GM12865 (cell line): Measurements from ENCODE around the gene HIP1R.

Source experiments
- DNase-seq: peaks from one replicate; pipeline ENCODE4 v3.0.0; 2010; ENCODE audit warnings: low read depth
- H3K4me3 ChIP-seq: 2 replicates; pipeline ENCODE4 v1.5.1; 2011; ENCODE audit warnings: mild to moderate bottlenecking, low read depth, low read length, control low read depth
- TF ChIP-seq, protein P1 (sequence below): IDR thresholded peaks from 2 replicates; pipeline ENCODE4 v1.5.1; 2011; ENCODE audit warnings: low read length, control low read depth, low read depth, inconsistent platforms; ENCODE audit not compliant: insufficient read depth; ENCODE audit errors: missing control alignments

Gene HIP1R

DNA sequence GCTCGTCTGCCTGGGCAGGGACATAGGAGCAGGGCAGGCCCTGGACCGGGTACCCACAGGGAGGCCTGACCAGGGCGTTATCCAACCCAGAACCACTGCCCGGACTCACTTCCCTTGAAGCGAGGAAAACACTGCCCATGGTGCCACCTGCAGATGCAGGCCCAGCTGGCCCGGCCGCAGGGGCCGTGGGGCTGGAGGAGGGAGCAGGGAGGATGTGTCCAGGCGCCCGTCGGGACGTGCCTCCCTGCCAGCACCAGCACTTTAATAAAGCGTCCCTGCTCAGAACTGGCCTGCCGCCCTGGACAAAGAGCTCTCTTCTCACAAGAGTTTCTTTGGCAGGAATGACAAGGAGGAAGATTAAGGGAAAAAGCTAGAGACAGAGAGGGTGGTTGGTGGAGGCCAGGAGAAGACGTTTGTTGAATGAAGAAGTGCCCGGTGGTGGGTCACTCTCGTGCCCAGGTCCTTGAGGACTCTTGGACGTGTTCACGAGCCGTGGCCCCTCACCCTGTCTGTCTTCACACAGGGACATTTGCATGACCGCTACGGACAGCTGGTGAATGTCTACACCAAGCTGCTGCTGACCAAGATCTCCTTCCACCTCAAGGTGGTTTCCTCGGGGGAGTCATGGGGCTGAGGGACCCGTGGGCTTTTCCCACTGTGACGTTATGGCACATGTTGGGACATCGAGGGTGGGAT, 14.2 kb downstream of the HIP1R start:
- DNase-seq: no peak
- TF ChIP-seq, protein P1, sequence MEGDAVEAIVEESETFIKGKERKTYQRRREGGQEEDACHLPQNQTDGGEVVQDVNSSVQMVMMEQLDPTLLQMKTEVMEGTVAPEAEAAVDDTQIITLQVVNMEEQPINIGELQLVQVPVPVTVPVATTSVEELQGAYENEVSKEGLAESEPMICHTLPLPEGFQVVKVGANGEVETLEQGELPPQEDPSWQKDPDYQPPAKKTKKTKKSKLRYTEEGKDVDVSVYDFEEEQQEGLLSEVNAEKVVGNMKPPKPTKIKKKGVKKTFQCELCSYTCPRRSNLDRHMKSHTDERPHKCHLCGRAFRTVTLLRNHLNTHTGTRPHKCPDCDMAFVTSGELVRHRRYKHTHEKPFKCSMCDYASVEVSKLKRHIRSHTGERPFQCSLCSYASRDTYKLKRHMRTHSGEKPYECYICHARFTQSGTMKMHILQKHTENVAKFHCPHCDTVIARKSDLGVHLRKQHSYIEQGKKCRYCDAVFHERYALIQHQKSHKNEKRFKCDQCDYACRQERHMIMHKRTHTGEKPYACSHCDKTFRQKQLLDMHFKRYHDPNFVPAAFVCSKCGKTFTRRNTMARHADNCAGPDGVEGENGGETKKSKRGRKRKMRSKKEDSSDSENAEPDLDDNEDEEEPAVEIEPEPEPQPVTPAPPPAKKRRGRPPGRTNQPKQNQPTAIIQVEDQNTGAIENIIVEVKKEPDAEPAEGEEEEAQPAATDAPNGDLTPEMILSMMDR: no peak
- no peak overlapping the region for H3K4me3 ChIP-seq

DNA sequence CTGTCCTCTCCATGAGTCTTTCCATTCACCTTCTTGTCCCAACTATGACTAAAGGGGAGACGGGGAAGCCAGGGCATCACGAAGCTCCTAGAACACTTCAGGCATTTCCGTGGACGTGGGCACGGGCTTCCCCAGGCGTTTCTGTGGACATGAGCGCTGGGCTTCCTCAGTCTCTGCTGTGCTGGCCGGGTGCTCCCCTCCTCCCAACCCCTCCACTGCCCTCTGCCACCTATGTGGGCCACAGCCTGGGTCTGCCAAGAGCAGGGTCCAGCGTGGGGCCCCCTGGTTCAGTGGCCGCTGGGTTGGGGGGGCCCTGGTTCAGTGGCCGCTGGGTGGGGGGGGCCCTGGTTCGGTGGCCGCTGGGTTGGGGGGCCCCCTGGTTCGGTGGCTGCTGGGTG, 14.8 kb downstream of the HIP1R start:
- no peak for DNase-seq
- TF ChIP-seq, protein P1: no peak
- H3K4me3 ChIP-seq: no peak overlapping the region

DNA sequence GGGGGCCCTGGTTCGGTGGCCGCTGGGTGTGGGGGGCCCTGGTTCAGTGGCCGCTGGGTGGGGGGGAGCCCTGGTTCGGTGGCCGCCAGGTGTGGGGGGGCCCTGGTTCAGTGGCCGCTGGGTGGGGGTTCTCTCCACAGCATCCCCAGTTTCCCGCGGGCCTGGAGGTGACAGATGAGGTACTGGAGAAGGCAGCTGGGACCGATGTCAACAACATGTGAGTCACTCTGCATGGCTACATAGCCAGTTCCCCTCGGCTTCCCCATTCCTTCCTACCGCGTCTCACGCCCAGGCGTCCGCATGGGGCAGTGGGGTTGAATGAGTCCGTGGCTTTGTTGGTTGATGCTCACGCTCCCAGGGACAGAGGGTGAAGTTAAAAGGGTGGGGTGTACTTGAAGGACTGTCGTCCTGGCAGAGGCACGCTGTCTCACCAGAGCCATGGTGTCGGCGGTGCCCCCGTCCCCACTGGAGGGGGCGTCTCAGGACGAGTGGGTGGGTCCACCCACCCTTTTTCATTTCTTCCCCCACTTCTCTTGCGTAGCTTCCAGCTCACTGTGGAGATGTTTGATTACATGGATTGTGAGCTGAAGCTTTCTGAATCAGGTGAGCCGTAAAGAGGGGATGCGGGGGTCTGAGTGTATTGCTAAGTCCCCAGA, 15.6 kb downstream of the HIP1R start:
- DNase-seq: no peak
- no peak overlapping the region for H3K4me3 ChIP-seq
- TF ChIP-seq, protein P1: no peak

DNA sequence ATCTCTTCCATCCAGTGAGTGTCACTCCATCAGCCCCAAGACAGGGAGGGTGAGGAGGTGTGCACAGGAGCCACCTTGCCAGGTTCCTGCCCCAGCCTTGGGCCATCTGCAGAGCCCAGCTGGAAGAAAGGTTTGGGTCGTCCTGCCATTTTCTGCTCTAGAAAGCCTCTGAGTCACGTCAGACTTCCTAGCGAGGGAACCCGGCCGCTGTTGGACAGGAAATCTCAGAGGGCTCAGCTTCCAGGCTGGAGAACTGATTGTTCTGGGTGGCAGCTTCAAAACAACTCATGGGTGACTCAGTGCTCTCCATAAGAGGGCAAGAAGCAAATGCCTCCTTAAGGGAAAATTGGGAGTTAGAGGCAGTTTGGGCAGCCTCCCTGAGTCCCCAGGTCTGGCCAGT, 16.6 kb downstream of the HIP1R start:
- TF ChIP-seq, protein P1: no peak
- no peak for DNase-seq
- no peak overlapping the region for H3K4me3 ChIP-seq

DNA sequence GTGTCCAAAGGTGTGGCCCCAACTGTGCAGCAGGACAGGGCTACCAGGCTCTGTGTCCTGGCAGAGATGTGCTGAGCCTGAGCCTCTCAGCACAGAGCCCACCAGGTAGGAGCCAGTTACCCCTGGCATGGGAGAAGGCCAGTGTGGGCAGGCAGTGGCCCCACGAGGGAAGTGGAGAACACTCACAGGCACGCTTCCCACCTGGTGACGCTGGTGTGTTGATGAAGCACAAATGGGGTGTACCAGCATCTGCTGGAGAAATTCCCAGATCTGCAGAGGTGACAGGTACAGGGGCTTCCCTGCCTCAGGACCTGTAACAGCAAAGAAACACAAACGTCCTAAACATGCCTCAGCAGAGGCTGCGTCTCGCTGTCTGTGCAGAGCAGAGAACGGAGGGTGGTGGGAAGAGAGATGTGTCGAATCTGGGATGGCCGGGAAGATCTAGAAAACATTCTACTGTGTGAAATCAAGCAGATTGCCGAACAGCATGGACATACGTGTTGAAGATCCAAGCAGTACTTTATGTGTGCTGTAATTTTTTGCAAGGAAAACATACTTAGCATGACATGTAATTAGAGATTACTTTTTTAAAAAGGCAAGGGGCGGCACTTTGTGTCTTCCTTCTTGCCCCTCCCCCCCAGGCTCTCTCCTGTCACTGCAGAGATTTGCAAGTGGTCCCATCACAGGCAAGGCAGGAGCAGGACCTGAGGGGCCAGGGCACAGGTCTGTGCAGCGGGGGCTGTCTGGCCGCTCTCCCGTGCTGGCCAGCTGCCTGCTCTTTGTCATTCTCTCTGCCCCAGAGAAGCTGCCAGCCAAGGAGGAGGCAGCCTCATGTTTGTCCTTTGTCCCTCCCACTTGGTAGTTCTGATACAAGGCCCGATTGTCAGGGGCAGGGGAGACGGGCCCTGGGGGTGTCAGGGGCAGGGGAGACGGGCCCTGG, 17.3 kb downstream of the HIP1R start:
- DNase-seq: no peak
- no peak overlapping the region for H3K4me3 ChIP-seq
- TF ChIP-seq, protein P1: no peak

DNA sequence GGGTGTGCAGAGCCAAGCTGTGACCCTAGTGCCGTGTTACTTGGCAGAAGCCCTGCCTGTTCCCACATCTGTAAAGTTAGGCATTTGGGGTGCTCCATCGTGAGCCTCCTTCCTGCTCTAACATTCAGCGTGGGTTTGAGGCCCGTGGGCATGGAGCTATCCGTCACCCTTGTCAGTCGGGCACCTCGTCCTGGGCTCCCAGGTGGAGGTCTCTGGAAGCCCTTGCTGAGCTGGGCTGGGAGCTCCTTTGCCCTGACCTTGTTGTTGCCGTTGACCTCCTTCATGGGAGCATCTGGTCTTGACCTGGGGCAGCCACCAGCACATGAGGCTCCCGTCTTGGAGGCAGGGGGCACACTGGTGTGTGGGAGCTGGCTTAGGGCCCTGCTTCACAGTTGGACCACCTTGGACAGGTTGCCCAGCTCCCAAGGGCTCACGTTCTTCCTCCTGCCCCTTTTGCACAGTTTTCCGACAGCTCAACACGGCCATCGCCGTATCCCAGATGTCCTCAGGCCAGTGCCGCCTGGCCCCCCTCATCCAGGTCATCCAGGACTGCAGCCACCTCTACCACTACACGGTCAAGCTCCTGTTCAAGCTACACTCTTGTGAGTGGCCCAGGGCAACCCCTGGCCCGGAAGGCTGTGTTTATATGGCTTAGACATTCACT, 18.5 kb downstream of the HIP1R start:
- no peak for DNase-seq
- TF ChIP-seq, protein P1: no peak
- no peak overlapping the region for H3K4me3 ChIP-seq
